ENCODE results near the gene TNRC6C. TPM values are rescaled to one million over a fixed set of nuclear protein-coding genes. Genes with fewer than 3 reads are reported as not detected.

The TNRC6C gene
- total and polyA plus RNA-seq, 9 of the 15 experiments (the other 6 are each of a cell fraction or from before 2014, with no cell fraction given): 0.20 to 4.9 (median 2.3) TPM

- TF ChIP-seq ZNF609 (CRISPR knock-in tag; IDR thresholded peaks at IDR 0.05; ENCODE audit: borderline replicate concordance): no peak
- peak in 1 of 3 experiments; percentile 16; a peak in 1 of 6 replicates for TF ChIP-seq ZBTB11 (CRISPR knock-in tag; IDR thresholded peaks at IDR 0.05)
- TF ChIP-seq SUPT5H (IDR thresholded peaks at IDR 0.05): 0 out of 2 replicates have a peak, but pooled peaks have one; percentile 1
- no peak for TF ChIP-seq ZBTB26 (CRISPR knock-in tag; IDR thresholded peaks at IDR 0.05)
- 0 out of 2 replicates have a peak, but pooled peaks have one; percentile 10 for TF ChIP-seq ZBTB1 (CRISPR knock-in tag; IDR thresholded peaks at IDR 0.05; ENCODE audit: borderline replicate concordance, low read depth)
- TF ChIP-seq POLR2A (conservative IDR thresholded peaks at IDR 0.05): 0 out of 2 replicates have a peak, but pooled peaks have one; percentile 51
- TF ChIP-seq CHD1 (IDR thresholded peaks at IDR 0.05; ENCODE audit: low read length): peak; percentile 42
- TF ChIP-seq FIP1L1 (IDR thresholded peaks at IDR 0.05; ENCODE audit: low read depth, low read length, poor library complexity, severe bottlenecking): peak; percentile 17
- TF ChIP-seq STAT5B (CRISPR knock-in tag; IDR thresholded peaks at IDR 0.05): no peak
- no peak for TF ChIP-seq ETS1 (conservative IDR thresholded peaks at IDR 0.05; ENCODE audit: control insufficient read depth, low read depth, low read length)
- TF ChIP-seq PHF8 (IDR thresholded peaks at IDR 0.05; ENCODE audit: borderline replicate concordance, low read length): peak; percentile 50; the same call in 1 of the 2 replicates
- peak; percentile 9 for TF ChIP-seq RBM22 (IDR thresholded peaks at IDR 0.05; ENCODE audit: low read depth, low read length, poor library complexity, severe bottlenecking)
- TF ChIP-seq ZNF175 (CRISPR knock-in tag; IDR thresholded peaks at IDR 0.05; ENCODE audit: low read depth): no peak
Observed at GRCh38 chr17:78127888-78128550, 169.5 kb downstream of the TNRC6C start (continued).
